ENCODE measurements around the gene PLEKHA7. TPM values are rescaled to one million over a fixed set of nuclear protein-coding genes. Genes with fewer than 3 reads are reported as not detected.

PLEKHA7 gene
- total and polyA plus RNA-seq, 2 of the 13 experiments (the other 11 are each of a cell fraction or from before 2014, with no cell fraction given), result 17.5 to 18.7 TPM

- TF ChIP-seq NFAT5 (CRISPR knock-in tag; IDR thresholded peaks at IDR 0.05) (no peak), ZNF7 (CRISPR knock-in tag; IDR thresholded peaks at IDR 0.05) (no peak), AHDC1 (CRISPR knock-in tag; IDR thresholded peaks at IDR 0.05; ENCODE audit: borderline replicate concordance) (peak; percentile 70; the same call in 1 of the 2 replicates), TARDBP (CRISPR knock-in tag; IDR thresholded peaks at IDR 0.05) (no peak), BCL6 (CRISPR knock-in tag; IDR thresholded peaks at IDR 0.05) (peak; percentile 58), RAD51 (IDR thresholded peaks at IDR 0.05; ENCODE audit: borderline replicate concordance) (no peak), ZNF766 (CRISPR knock-in tag; IDR thresholded peaks at IDR 0.05; ENCODE audit: borderline replicate concordance) (no peak), KLF16 (CRISPR knock-in tag; IDR thresholded peaks at IDR 0.05) (no peak), ZNF562 (CRISPR knock-in tag; IDR thresholded peaks at IDR 0.05; ENCODE audit: borderline replicate concordance) (no peak), ZNF577 (CRISPR knock-in tag; IDR thresholded peaks at IDR 0.05; ENCODE audit: borderline replicate concordance, low read depth) (no peak), ZBTB44 (CRISPR knock-in tag; IDR thresholded peaks at IDR 0.05) (no peak), HOXA5 (CRISPR knock-in tag; IDR thresholded peaks at IDR 0.05) (no peak), NCOA2 (CRISPR knock-in tag; IDR thresholded peaks at IDR 0.05) (no peak), PRPF4 (IDR thresholded peaks at IDR 0.05; ENCODE audit: low read depth, low read length, poor library complexity, severe bottlenecking) (no peak), ZNF350 (CRISPR knock-in tag; IDR thresholded peaks at IDR 0.05; ENCODE audit: borderline replicate concordance, low read depth) (no peak), ELF3 (CRISPR knock-in tag; IDR thresholded peaks at IDR 0.05) (peak; percentile 23; the same call in 1 of the 2 replicates), ZNF264 (CRISPR knock-in tag; IDR thresholded peaks at IDR 0.05) (no peak)
These were observed 239.1 kb downstream of the PLEKHA7 start (continued) for GRCh38 chr11:16774936-16775613.
